Peyer's patch (tissue), 4 donors: Measurements from ENCODE around the gene YOD1.

Experiments
- POLR2A ChIP-seq, 2 donors: fragments of 450-650 bp; IDR thresholded peaks; one replicate each; pipeline ENCODE4 v1.5.1; 2017; ENCODE audit warnings: antibody characterized with exemption in 2 of 2, mild to moderate bottlenecking in 2 of 2, moderate library complexity in 2 of 2
- TF ChIP-seq, protein P1 (sequence below), 6 experiments: fragments of 450-650 bp in 4 of 6; fragments of 200-600 bp in 2 of 6; sonication (generic) in 1 of 6; IDR thresholded peaks; one replicate each; pipeline ENCODE4 v1.5.1; 2017 to 2019; ENCODE audit warnings: antibody characterized with exemption in 6 of 6, mild to moderate bottlenecking in 3 of 6, moderate library complexity in 1 of 6

DNA sequence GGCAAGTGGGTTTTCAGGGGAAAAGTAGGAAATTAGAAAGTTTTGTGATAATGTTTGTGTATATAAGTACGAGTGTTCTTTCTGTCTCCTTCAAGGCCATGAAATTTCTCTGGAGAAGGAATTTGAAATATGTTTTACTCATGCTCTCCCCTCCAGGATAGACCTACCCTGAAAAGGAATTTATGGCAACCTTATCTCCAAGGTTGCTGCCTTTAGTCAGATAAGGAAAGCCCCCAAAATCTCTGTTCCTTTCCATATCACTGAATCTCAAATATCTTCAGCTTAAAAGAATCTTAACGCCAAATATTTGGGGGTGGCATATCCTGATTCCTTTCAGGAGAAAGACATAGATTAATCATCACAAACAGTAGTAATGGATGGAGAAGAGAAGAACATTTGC lies 37.2 kb upstream of the YOD1 start:
- TF ChIP-seq, protein P1, sequence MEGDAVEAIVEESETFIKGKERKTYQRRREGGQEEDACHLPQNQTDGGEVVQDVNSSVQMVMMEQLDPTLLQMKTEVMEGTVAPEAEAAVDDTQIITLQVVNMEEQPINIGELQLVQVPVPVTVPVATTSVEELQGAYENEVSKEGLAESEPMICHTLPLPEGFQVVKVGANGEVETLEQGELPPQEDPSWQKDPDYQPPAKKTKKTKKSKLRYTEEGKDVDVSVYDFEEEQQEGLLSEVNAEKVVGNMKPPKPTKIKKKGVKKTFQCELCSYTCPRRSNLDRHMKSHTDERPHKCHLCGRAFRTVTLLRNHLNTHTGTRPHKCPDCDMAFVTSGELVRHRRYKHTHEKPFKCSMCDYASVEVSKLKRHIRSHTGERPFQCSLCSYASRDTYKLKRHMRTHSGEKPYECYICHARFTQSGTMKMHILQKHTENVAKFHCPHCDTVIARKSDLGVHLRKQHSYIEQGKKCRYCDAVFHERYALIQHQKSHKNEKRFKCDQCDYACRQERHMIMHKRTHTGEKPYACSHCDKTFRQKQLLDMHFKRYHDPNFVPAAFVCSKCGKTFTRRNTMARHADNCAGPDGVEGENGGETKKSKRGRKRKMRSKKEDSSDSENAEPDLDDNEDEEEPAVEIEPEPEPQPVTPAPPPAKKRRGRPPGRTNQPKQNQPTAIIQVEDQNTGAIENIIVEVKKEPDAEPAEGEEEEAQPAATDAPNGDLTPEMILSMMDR (IDR thresholded peaks at IDR 0.05), result no peak
- no peak for TF ChIP-seq POLR2A (IDR thresholded peaks at IDR 0.05)
